ENCODE data around the gene MEN1.

Gene MEN1

DNA sequence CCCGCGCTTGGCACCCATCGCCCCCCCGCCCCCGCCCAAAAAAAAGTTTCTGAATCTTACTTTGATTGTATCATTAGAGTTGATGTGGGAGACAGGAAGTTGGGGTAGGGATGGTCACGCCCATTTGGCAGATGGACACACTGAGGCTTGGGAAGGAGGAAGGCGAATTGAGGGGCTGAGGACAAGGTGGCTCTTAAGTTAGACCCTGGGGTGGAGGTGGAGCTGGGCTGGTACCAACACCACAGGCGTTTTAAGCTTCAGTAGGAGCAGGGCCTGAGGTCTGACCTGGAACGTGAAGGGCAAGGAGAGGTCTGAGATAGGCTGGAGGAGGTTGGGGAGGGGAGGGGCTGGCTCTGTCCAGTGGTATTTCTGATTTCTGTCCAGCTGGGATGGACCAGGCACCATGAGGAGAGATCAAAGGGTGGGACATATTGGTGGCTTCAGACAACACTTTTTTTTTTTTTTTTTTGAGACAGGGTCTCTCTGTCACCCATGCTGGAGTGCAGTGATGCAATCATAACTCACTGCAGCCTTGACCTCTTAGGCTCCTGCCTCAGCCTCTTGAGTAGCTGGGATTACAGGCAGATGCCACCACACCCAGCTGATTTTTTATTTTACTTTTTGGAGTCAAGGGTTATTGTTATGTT, 34.9 kb upstream of the MEN1 start:
- DNase-seq, result no peak

DNA sequence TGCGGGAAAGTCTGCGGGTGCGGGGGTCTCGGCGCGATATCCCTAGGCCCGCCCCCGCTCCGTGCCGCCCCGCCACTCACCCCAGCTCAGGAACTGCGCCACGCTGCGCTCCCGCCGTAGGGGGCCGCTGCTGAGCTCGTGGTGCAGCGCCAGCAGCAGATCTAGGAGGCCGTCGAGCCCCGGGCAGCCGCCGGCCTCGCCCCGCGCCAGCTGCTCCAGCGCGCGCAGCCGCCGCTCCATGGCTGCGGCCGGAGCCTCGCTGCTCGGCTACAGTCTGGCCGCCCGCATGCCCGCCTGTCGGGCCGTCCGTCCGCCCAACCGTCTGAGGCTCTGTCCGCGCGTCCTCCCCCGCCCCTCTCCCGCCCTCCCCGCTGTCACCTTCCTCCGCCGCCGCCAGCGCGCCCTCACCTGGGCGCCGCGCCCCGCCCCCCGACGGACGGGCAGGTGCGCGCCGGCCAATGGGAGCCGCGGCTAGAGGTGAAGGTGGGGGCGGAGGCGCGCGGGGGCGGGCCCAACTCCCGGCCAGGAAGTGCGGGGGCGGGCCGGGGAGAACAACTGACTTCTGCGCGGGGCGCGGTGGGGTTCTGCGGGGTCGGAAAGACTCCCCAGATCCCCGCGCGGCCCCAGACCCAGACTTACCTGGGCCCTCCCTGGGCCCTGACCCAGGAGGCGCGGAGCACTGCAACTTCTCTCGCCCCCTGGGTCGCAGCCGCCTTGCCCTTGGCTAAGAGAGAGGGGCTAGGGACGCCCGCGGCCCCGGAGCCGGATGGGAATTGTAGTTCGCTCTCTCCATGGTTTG, 34.2 kb upstream of the MEN1 start, which contains the start of gene CDC42BPG:
CDC42BPG (minus strand) TSS at position 324 of the 799 bp plus-strand sequence; CDS start at position 240, 84 bp downstream.
- DNase-seq, result peak; percentile 81

DNA sequence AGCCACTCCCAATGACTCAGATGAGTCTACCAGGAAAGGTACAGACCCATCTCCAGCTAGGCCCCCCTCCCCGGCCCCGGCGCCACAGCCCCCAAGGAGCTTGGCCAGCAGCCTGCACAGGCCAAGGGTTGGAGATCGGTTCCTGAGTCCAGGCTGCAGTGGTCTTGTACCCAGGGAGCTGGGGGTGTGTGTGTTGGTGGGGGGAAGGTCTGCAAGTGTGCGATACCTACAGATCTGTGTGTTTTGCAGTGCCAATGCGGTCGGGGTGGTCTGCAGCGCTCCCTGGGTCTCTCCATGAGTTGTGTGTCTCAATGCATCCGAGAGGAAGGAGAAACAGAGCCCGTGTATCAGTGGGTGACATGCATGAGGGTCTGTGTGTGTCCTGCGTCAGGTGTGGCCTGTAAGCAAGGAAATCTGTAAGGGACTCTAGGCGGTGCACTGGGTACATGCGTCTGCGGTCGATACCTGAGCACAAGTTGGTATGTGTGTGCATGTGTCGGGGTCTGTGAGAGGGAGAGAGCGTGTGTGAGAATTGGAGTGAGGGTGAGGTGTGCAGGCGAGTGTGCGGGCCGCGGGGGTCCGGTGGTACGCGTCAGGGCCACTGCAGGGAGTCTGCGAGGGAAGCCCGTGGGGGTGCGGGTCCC, 33.5 kb upstream of the MEN1 start:
- no peak for DNase-seq

DNA sequence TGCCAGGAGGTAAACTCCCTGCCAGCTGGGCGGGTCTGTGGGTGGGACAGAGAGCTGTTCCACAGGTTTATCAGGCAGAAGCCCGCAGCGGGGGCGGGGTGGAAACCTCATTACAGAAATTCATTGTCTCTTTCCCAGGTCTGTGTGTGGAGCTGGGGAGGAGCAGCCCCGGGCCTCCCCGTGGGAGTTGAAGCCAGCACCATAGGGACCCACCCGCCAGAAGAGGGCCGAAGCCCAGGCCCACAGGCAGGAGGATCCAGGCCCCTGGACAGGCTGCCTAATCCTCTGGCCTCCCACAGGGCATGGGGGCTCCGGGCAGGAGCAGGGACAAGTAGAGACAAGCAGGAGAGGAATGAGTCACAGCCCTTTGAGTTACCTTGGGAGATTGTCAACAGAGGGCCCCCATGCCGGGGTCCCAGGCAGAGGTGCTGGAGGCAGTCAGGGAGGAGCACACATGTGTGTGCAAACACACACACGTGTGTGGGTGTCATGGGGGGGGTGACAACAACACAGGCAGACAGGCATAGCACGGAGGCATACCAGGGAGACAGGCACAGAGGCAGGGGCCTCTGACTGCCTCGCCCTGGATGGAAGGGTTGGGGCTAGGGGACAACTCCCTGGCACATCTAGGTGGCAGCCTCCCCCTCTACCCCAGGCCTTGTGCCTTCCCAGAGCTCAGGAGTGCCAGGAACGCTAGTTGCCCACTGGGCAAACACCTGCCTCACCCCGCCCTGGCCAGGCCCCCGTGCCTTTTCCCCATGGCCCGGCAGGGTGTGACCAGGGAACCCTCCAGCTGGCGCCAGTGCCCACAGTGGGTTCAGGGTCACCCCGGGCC, 32.7 kb upstream of the MEN1 start:
- DNase-seq, result no peak

DNA sequence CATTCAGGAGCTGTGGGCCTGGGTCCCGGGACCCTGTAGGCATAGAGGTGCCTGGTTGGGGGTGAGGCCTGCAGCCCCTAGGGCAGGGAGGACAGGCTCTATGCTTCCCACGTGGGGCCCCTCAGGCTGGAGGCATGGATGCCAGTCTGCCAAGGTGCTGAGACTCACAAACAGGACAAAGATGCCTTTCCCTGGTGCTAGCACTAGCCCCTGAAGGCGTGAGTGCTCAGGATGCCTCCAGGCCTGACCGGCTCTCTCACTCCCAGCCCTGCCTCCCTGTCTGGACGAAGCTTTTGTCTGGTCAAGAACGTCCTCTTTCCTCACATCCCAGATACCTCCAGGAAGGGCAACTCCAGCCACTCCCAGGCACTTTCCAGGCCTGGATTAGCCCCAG, 32.0 kb upstream of the MEN1 start:
- no peak for DNase-seq

DNA sequence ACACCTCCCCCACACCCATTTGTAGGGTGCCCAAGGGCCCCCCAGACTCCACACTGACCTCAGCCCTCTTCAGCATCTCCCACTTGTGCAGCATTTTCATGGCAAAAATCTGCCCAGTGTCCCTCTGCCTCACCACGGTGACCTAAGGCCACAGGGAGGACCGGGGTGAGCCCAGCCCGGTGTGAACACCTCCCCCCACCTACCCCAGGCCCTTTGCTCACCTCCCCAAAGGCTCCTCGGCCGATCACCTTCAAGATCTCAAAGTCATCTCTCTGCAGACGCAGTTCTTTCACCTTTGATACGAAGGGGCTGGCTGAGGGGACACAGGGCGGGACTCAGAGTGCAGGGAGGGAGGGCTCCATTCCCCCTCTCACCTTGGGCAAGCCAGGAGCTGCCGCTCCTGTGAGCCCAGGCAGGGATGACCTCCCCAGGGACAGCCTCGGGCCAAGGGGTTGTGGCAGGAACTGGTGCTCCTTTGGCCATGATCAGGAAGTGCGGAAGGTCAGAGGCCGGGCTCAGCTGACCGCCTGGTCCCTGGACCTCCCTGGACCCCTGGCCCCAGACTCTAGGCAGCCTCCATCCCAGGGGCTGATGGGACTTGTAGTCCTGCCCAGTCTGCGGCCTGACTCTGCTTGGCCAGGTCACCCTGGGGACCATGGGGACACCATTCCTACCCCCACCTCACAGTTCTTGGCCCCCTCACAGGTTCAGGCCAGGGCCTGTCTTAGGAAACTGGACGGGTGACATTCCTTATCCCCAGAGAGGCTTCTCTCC, 31.4 kb upstream of the MEN1 start:
- DNase-seq, result no peak

DNA sequence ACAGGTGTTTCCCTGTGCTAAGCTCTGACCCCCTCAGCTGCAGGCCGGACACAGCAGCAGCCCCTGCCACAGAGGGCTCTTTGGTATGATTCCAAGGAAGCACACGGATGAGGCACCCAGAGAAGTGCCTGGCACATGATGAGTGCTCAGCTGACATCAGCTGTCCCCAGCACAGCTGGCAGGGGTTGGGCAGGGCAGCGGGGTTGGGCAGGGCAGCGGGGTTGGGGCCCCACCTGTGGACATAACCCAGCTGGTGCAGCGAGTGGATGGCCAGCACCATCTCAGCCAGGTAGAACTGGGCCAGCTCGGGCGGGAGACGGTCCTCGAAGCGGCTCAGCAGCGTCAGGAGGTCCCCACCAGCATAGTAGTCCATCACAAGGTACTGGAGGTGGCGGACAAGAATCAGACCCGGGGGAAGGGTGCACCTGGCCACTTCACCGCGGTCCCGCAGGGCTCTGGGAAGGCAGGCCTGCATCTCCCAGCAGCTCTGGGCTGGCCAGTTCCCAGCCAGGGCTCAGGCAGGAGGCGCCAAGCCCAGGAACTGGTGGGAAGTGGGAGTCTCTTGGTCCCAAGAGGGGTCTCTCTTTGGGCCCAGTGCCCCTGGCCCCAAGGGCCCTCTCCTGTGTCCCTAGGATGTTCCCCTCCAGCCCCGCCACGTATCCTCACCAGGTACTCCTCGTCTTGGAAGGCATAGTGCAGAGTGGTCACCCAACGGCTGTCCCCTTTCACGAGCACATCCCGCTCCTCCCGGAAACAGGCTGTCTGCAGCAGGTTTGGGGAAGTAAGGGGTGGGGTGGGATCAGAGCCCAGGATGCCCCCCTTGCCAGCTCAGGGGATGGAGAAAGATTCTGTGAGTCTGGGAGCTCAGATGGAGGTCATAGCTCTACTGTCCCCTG, 29.8 kb upstream of the MEN1 start:
- no peak for DNase-seq

DNA sequence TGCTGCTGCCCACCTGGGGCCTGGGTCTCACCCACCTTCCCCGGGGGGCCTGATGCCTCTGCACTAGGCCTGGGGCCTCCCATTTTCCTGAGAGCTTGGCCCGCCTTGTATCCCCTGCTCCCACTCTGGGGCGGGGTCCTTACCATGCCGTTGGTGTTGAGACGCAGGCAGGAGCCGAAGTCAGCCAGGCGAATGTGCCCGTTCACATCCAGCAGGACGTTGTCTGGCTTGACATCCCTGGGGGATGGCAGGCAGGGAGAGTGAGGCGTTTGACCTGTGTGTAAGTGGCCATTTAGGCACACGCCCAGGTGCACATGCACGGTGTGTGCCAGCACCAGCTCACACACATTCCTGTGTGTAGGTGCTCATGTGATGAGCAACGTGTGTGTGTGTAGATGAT, 29.0 kb upstream of the MEN1 start:
- DNase-seq, result no peak

DNA sequence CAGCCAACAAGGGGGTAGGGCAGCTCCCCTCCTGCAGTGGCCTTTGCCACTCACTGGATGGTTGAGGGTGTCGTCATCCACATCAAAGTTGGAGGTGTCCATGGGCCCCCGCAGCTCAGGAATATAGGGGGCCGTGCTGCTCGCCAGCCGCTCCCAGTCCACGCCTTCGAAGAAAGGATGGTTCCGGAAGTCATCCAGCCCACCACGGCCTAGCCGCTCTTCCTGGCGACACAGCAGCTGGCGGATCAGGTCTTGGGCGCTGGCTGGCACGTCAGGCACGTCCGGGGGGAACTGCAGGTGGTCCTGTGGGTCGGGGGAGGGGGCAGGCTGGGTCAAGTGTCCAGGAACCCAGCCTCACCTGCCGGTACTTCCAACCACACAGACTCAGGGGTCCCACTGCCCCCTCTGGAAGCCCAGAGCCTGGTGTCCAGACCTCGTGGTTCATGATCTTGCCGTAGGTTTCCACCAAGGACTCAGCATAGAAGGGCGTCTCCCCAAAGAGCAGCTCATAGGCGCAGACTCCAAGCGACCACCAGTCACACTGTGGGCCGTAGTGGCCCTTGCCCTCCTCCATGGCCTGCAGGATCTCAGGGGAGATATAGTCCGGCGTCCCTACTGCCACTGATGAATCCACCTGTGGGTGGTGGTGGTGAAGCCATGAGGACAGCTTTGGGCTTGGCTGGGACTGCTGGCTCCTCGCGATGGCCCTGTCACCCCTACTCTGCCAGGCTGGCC, 28.4 kb upstream of the MEN1 start:
- DNase-seq, result no peak

DNA sequence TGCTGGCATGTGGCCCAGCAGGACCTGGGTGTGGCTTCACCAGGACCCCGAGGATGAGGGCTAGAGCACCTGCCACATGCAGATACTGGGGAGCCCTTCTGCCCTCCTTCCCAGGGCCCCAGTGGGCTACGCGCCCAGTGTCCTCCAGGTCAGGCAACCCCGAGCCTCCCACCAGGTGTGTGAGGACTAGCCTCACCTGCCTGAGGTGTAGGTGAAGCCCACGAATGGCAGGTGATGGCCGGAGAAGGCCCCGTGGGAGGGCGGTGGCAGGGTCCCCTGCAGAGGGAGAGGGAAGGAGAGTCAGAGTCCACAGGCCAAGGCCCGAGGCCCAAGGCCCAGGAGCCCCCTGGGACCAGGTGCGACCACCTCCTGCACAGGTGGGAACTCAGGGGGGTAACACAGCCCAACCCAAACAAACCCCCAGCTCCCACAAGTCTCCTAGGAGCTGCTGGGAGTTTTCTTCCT, 27.6 kb upstream of the MEN1 start:
- no peak for DNase-seq

DNA sequence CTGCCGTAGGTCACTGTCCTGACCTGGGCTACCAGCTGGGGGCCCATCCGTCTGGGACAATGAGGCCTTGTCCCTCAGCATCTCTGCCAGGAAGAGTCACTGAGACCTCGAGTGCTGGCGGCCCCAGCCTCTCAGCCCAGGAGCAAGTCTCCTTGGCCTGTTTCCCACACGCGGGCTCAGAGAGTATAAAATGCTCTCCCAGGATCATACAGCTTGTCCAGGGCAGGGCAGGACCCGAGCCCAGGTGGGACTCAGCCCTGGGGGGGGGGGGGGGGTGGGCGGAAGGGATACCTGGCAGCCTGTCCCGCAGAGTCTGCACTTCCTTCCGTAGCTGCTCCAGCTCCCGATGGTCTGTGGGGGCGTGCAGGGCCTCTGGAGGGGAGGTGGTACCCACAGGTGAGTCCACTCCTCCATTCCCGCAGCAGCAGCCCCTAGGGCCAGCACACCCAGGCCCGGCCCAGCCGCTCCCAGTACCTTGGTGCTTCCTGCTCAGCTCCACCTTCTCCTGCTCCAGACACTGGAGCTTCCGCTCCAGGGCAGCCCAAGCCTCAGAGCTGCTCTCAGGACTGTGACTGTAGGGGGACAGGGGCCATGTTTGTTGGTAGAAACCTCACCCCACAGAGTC, 26.2 kb upstream of the MEN1 start:
- no peak for DNase-seq

DNA sequence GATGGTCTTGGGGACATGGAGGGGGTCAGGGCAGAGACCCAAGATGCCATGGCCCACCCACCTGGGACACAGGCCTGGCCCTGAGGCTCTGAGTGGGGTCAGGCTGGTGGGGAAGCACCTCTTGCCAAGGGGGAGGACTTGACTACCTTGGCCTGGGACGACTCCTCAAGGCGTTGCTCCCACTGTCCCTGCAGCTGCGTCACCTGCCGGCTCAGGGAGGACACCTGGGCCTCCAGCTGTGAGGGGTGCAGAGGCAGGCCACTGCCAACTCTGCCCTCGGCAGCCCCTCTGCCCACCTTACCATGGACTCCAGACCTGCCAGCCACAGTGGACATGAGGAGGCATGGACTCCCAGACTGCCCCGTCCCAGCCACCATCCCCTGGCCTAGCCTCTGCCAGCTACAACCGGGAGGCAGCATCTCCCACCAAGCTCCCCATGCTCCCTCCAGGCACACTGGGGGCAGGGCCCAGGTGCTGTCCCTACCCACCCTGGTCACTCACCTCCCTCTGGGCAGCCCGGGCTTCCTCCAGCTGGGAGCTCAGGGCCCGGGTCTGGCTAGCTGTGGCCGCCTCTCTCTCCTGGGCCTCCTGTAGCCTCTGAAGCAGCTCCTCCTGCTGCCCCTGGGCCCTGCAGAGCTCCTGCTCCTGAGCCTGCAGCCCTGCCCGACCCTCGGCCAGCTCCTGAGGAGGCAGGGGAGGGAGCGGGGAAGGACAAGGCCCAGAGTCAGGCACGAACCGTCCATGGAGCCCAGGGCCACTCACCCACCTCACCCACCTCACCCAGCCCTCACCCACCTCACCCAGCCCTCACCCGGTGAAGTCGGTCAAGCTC, 25.5 kb upstream of the MEN1 start:
- DNase-seq, result no peak

DNA sequence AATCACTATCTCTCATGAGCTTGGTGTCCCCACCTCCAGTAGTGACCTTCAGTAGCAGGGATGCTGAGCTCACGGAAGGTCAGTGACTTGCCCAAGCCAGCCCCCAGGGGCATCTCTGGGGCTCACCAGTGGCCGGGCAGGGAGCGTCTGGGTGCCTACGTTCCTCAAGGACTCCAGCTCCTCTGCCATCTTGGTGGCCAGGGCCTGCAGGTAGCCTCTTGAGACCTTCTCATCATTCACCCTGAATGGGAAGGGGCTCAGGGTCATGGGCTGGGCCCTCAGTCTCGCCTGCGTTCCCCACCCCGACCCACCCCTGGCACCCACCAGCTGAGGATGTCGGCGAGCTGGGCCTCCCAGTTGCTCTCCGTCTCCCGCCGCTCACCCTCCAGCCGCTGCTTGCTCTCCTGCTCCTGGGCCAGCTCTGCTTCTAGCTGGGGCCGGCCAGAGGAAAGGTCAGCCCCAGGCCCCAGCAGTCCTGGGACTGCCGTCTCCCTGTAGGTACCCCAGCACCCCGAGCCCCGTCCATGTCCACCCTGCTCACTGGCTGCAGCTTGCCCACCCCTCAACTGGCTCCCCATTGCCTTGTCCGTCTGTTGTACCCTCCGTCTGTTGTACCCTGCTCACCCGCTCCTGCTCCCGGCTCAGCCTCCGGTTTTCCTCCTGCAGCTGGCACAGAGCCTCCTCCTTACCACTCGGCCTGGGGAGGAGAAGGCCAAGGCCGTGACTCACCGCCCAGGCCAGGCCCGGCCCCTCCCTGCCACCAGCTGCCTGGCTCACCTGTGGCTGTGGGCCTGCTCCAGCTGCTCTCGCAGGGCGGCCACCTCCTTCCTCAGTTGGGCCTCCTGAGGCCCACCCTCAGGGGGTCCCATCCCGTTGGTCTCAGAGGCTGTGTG, 24.6 kb upstream of the MEN1 start:
- DNase-seq, result no peak

DNA sequence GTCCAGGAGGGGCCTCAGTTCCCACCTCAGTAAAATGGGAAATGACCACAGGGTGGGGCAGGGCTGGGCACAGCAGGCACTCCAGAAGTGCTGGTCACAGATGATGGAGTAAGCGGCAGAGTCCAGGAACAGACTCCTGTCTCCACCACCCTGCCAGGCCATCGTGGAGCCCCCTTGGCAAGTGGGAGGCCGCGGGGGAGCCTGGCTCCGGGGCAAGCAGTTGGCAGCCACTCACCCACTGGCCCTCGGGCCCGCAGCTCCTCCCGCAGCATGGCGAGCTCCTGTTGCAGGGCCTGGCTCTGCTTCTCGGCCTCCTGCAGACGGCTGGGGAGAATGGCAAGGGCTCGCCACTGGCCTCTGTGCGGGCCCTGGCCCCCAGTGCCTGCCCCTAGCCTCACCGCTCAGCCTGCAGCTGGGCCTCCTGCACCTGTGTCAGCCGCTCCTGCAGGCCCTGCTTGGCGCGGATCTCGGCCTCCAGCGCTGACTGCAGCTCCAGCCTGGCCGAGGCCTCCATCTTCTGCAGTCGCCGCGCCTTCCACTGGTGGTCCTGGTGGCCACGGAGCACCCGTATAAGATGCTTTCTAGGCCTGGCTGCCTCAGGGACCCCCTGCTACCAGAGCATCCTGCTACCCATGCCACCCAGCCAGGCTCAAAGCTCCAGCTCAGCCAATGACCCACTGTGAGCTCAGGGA, 23.8 kb upstream of the MEN1 start:
- no peak for DNase-seq

DNA sequence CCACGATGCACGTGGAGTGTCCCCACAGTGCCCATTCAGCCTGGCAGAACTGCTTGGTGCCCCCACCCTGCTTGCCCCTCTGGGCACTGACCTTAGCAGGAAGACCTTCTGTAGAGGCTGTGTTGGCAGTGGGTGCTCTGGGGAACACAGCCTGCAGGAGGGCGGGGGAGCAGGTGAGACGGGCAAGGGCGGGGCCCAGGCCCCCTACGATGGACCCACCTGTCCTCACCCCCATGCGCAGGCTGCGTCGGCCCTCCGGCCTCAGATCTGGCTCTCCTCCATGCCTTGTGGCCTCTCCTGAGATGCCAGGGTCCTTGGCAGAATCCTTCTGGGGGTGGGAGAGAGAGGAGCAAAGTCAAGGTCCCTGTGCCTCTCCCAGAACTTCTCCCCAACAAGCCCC, 23.2 kb upstream of the MEN1 start:
- no peak for DNase-seq

DNA sequence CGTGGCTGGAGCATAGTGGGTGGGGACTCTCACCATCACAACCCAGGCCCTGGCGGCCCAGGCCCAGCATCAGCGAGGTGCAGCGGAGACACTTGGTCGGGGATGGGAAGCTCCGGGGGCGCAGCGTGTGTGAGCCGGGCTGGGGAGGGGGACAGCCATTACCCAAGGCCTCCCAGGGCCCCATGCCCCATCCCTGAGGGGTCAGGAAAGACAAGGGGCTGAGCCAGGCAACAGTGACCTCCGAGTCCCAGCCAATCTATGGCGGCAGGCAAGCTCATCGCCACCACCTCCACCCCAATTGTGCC, 22.8 kb upstream of the MEN1 start:
- DNase-seq, result no peak

DNA sequence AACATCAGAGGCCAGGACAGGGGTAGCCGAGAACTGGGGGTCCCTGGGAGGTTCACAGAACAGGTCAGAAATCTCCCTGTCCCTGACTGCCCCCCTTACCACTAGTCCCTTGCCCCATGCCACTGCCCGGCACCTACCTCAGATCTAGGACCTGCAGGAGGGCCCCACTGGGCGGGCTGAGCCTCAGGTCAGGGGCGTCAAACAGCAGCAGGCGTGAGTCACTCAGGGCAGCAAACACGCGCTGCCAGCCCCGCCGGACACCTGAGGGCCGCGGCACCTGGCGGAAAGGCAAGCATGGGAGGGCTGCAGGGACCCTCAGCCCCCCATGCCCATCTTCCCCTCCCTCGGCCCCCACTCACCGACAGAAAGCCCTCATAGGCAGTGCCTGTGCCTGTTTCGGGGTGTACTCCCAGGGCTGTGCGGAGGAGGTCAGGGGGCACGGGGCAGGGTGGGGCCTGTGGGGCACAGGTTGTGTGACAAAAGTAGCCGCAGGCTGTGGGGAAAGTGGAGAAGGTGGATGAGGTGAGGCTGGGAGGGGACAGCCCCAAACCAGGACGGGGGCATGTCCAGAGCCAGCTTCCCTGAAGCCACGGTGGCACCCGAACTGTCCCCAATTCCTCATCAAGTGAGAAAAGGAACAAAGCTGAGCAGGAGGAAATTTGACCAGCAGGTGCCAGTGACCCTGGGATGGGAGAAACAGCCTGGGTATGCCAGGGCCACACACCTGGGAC, 22.3 kb upstream of the MEN1 start:
- DNase-seq, result no peak

Measured in activated CD8-positive, alpha-beta memory T cell treated with anti-CD3 and anti-CD28 coated beads, Interleukin-2, amount 50 U/mL, for 48 hours (primary cell).